Cardiac septum (tissue), 1 donor: Measurements from ENCODE around the gene DNASE1L3. TPM values are rescaled to one million over a fixed set of nuclear protein-coding genes. Genes with fewer than 3 reads are reported as not detected.

Experiments used
- DNase-seq: peaks from one replicate; pipeline ENCODE4 v3.0.0-alpha.2; 2020; ENCODE audit warnings: low spot score
- intact Hi-C: fragments of 100-400 bp; cut with DNase I; formaldehyde crosslinking; loops from one replicate; pipeline ENCODE4 v1.14.0; 2022
- total RNA-seq: library from RNA; stranded (reverse); fragmentation: NEBNext Ultra II Directional; extraction: Animal tissue kit (Norgen Biotek cat#: 25700); gene quantifications from one replicate; pipeline ENCODE4 v1.2.1, GENCODE V29; 2021
- donor health status: DM: no; HTN: no; CAD: no.

DNASE1L3 gene
- total RNA-seq, 1 donor from 2014 or later: 0.67 TPM

DNA sequence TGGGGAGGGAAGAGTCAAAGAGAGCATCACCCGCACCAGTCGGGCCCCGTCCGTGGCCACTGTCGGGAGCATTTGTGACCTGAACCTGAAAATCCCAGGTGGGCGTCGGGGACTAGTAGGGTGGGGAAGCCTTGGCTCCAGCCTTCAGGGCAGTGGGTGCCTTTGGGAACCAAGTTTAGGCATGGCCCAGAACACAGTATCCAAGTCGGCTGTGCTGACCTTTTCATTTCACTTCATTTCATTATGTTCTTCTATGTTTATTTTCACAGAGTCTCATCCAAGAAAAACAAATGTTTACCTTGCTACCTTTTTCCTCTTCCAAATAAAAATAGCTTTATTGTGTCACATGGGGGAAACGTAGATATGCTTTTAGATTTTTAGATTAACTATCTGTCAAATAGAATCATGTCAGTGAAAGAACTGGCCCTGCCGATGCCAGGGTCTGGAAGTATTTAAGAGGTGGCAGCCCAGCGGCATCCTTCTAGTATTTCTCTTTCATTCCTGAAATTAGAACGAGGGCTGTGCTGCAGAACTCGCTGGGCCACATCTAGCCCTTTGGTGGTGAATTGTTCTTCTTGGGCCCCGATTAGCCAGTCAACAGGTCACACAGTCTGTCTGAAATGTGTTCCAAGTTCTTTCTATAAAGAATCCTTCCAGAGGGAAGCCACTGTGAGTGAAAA, 60.5 kb downstream of the DNASE1L3 start:
- intact Hi-C loops: no loop called here
- no peak for DNase-seq

GRCh38 chr3:58148049-58148448, 62.7 kb downstream of the DNASE1L3 start:
- no peak for DNase-seq
- intact Hi-C loops: no loop called here

GRCh38 chr3:58144478-58145325, 66.1 kb downstream of the DNASE1L3 start:
- DNase-seq: no peak
- intact Hi-C loops: no loop called here

GRCh38 chr3:58143417-58144055, 67.2 kb downstream of the DNASE1L3 start:
- DNase-seq: no peak
- intact Hi-C loops: no loop called here

Other genes starting within 250 kb of the DNASE1L3 start
- gene FLNB, start 202.6 kb downstream of the DNASE1L3 start, total RNA-seq: 58.1 TPM
- 4.9 TPM for gene ABHD6, start 26.8 kb upstream of the DNASE1L3 start, total RNA-seq
- gene RPP14, start 95.3 kb upstream of the DNASE1L3 start, total RNA-seq: 17.0 TPM
- gene HTD2, start 95.5 kb upstream of the DNASE1L3 start, total RNA-seq: 12.9 TPM
- gene PXK, start 121.9 kb upstream of the DNASE1L3 start, total RNA-seq: 10.8 TPM
- 174 TPM for gene PDHB, start 222.9 kb upstream of the DNASE1L3 start, total RNA-seq